Activated naive CD8-positive, alpha-beta T cell treated with anti-CD3 and anti-CD28 coated beads, Interleukin-2, amount 50 U/mL, for 16 hours (primary cell): ENCODE results near the gene RXRB.

ENCODE experiments used
- DNase-seq: peaks from one replicate; pipeline ENCODE4 v3.0.0-alpha.2; 2020; ENCODE audit warnings: low read depth, low spot score

RXRB gene

DNA sequence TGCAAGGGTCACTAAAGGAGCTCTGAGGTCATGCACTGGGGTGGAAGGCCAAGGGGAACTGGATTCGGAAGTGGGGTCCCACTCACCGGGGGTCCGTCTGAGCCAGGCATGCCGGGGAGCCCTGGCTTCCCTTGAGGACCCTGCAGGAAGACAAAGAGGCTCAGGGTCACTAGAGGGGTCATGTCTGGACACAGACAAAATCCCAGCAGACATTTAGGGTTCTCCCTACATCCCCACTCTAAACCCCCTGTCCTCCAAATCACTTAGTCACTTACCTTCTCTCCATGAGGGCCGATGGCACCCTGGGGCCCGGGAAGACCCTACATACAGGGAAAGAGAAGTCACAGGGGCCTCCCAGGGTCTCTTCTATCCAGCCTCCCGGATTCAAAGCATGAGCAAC, 23.6 kb downstream of the RXRB start:
- DNase-seq: no peak

DNA sequence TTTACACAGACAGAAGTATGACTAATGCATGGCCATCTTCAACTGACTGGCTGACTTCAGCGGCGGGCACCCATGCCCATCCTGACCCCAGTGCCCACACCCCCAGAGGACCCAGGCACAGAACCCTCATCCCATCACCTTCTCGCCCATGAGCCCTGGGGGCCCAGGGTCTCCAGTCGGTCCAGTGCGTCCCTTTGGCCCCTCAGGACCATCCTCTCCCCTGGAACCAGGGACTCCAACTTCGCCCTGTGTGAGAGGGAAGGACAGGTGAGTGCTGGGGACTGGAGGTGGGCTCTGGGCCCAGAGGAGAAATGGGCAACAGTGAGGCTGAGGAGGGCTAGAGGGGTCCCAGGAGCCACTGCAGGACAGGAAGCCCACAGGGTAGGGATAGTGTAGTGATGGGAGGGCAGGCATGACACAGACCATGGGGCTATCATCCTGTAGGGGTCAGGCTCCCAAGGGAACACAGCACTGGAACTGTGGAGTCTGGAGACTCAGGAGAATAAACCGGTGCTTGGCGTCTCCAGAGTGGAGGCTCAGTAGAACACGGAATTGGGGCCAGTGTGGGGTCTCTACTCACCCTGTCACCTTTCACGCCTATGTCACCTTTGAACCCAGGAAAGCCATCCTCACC, 24.9 kb downstream of the RXRB start:
- no peak for DNase-seq

DNA sequence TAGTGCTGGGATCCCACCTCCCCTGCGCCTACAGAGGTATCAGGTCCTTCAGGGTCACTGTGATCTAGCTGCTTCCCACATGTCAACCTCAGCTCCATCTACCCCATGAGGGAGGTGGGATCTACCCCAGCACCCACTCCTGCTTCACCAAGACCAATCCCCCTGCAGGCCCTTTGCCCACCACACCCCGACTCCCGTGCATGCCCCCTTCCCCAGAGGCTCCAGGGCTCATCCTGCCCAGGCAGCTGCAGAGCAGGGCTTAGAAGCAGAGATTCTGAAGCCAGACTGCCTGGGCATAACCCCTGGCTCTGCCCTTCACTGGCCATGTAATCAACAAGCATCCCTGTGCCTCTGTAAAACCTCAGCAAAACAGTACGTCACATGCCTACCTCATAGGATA, 25.7 kb downstream of the RXRB start:
- no peak for DNase-seq

DNA sequence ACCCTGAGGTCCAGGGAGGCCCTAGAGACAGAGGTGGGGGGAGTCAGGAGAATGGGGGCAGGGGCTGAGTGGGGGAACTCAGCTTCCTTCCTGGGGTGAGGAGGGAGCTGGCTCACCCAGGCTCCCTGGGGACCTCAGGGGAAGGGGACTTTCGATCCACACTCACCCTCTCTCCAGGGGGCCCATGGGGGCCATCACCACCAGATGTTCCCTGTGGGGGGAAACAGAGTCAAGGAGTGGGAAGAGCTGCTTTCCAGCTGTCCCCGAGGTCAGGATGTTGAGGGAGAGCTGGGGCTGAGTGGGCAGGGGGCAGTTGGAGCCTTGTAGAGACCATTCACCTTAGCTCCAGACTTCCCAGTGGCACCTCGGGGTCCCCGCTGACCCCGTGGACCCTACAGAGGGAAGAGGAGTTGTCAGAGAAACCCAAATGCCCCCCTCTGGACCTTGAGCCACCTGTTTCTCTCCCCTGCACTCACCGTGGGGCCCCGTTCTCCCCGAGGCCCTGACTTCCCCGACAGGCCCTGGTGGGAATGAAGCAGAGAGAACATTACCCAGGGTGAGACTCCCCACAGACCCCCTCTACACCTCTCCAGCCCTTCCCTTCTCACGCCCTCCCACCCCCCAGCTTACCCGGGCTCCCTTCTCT, 26.8 kb downstream of the RXRB start:
- DNase-seq: no peak

DNA sequence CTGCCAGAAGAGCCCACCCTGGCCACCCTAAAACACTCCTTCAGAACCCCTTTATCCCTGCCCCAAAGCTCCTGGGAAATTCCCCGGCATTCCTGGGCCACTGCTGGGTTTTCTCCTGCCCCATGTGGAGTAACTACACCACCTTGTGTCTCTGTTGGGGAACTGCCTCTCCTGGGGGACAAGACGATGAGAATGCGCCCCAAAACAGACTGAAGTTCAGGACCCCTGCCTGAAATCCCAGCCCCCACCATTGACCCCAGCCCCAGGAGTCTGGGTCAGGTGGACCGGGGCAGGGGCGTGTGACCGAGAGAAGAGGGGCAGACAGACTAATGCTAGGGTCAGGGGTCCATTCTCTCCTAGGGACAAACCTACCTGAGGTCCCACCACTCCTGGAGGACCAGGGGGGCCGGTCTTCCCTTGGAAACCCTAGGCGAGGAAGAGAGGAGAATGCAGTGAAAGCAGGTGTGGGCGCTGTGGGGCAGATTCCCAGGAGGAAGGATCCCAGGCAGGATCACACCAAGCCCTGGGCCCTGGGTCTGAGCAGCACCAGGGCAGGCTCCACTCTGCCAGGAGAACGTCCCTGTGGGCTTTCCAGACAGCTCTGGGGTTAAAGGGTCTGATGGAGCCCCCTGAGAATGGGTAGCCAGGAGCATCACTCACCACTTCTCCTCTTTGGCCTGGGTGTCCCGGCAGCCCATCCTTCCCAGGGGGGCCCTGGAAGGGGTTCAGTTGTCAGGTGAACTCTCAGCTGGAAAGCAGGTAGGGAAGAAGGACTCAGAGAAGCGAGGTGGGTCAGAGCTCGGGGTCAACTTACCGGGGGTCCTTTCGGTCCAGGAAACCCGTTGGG, 27.6 kb downstream of the RXRB start:
- DNase-seq: no peak

DNA sequence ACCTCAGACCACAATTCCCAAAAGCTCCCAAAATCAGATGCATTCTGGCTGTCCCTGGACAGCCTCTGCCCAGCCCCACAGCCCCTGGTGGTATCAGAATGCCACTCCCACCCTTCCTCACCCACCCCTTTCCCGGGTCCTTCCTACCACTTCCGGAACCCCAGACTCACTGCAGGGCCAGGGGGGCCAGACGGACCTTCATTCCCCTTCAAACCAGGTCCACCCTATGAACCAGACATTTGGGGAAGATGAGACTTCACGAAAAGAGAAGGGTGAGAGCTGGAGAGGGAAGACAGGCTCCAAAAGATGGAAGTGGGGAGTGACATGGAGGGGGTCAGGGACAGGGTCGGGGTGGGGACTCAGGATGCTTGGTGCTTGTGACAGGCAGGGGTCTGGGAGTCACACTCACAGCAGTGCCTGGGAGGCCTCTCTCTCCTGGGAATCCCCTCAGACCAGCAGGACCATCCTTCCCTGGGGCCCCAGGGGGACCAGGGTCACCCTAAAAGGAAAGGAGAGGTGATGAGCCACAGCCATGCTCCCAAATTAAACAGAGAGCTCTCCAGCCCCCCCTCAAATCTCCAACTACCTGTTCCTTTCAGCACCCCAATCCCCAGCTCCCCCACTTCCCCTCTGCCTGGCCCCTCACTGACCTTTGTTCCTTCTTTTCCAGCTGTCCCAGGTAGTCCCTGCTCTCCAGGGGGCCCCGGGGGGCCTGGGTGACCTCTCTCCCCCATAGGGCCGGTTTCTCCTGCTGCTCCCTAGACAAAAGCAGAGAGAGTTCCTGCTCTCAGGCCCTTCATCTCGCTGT, 28.4 kb downstream of the RXRB start:
- DNase-seq: no peak

DNA sequence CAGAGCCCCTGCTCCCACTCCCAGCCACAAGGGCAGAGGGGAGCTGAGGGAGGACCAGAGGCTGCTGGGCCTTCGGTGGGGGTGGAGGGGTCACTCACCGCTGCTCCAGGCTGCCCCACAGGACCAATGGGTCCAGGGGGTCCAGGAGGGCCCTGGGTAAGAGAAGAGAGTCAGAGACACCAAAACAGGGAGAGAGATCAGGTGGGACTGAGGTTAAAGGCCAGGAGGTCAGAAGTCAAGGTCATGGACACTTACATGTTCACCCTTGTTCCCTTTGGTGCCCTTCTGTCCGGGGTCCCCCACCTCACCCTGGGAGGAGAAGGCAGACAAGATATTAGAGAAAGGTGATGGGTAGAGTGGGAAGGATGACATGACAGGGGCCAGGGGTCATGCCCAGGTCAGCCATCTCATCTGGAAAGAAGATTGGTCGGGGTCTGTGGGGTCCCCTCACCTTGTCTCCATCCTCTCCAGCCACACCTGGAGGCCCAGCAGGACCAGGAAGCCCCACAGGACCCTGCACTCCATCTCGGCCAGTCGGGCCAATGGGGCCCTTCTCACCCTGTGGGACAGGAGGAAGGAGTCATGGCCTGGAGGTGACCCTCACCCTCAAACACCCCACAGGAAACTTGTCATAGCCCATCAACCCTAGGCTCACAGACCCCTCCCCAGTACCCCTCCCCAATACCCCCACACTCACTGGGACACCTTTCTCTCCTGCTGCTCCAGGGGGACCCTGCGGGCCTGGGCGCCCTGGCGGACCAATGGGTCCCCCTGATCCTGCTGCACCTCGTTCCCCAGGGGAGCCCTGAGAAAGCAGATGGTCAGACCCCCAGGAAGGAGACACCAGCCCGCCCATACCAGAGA, 29.2 kb downstream of the RXRB start:
- no peak for DNase-seq

DNA sequence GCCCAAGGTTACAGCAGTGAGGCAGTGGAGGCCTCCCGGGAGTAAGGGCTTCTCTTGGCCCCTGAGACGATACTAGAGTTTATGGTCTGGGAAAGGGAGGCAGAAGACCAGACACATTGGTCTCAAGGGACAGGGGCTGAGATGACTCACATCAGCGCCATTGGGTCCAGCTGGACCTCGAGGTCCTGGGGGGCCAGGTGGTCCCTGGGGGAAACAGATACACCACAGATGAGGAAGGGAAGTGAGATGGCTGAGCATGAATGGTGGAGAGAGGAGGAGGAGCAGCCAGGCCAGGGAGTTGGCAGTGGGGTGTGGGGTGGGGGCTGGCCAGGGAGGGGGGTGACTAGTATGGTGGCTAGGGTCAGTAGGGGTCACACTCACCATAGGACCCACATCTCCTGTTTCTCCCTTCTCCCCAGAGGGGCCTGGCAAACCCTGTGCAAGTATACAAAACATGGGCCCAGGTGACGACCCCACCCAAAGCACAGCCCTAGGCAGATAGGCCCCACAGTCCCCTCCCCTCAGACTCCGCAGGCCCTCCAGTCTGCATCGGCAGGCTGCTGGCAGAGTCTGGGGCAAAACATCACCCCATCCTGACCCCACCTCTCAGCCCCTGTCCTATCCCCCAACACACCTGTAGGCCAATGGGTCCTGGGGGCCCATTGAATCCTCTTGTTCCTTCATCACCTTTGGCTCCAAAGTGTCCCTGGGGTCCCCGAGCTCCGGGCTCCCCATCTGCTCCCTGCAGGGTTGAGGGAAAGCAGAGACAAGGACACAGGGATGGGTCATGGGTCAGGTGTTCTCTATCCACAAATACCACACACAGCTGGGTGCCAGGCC, 30.1 kb downstream of the RXRB start:
- no peak for DNase-seq

DNA sequence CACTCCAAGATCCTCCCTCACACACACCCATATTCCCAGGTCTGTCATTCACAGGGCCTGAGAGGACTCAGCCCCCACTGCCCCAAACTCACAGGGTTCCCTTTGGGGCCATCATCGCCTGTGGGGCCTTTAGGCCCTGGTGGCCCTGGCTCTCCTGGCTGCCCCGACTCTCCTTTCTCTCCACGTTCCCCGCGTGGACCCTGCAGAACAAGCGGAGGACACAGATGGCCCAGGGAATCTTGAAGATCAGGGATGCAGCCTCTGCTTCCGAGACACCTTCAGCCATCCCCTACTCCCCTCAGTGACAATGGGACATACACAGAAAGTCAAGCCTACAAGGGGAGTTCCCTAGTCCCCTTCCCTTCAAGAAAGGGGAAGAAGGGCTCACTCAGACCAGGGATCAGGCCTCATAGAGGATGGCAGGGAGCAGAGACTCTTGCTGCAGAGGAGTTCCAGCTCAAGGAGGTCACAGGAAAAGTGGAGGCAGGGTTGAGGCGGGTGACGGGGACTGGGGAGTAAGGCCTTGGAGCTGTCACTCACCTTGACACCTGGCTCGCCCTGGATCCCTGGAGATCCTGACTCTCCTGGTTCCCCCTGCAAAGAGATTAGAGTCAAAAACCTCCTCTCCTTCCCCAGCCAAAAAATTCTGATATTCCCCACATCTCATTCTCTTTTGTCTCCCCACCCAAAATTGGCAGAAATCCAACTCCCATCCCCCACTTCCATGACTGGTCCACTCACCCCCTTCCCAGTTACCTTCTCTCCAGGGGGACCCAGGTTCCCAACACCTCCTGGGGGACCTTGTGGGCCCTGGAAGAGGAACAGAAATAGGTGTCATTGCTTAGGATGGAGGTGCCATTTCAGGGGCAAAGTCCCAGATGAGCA, 30.9 kb downstream of the RXRB start:
- no peak for DNase-seq

DNA sequence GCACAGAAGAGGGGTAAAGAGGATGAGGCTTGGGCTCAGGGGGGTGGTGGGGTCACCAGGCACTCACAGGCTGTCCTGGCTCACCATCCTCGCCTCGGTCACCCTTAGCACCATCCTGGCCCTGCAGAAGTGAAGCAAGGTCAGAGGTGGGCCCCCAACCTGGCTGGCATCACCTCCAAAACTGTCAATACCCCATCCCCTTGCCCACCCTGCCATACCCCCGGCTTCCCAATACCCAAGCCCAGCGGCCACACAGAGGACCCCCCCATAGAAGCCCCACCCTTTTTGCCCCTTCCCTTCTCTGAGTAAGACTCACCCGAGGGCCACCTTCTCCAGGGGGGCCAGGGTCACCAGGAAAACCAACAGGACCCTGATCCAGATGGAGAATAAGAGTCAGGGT, 31.8 kb downstream of the RXRB start:
- no peak for DNase-seq

DNA sequence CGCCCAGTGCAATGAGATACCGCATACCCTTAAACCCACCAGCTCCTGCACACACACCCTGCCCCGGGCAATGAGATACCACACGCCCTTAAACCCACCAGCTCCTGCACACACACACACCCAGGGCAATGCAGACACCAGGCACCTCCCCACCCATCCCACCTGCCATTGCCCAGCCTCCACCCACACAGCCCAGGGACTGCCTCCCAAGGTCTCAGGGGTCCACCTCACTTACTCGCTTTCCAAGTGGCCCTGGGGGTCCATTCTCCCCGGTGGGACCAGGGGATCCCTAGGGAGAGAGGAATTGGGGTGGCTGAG, 32.2 kb downstream of the RXRB start:
- no peak for DNase-seq

DNA sequence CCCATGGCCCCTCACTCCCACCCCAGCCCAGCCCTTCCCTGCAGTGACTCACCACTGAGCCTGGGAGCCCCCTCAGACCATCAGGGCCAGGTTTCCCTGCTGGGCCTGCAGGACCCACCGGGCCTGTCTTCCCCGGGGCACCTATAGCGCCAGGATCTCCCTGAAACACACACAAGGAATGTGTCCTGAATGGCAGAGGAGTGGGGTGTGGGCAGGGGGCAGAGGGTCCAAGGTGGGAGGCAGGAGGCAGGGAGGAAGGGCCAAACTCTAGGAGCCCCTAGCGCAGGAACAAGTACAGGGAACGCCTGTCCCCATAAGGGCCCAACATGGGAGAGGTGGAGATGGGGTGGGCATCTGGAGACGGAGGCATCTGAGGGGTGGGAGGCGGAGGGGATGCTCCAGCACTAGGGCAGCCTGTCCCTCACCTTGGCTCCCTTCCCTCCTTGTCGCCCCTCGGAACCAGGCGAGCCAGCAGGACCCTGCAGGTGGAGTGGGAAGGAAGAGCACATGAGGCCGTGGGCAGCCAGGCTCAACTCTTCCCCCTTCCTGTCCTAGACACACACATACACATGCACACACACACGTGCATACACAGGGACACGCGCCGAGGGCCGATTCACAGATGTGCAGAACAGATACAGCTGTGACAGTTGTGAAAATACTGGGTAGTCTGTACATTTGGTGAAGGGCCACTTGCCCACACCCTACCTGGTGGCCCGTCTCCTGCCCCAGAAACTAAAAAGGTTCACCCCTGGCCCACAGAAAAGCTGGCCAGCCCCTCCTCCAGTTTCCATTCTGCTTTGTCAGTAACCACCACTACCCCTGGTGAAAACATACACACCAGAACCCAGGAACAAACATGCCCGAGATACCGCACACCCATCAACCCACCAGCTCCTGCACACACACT, 32.8 kb downstream of the RXRB start:
- no peak for DNase-seq

DNA sequence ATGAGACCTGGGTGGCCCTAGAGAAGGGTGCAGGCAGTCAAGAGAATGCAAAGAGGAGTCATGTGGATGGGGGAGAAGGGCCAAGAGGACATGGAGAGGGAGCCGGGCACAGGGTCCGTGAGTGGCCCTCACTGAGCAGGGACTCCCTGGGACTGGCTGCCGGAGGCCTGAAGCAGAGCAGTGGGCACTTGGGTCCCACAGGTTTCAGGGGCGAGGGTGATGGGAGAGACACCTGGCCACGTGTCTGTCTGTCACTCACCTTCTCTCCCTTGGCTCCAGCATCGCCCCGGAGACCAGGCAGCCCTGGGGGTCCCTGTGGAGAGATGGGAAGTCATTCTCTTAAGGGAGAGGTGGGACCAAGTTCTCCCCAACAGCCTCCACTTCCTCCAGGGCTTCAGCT, 33.7 kb downstream of the RXRB start:
- no peak for DNase-seq

DNA sequence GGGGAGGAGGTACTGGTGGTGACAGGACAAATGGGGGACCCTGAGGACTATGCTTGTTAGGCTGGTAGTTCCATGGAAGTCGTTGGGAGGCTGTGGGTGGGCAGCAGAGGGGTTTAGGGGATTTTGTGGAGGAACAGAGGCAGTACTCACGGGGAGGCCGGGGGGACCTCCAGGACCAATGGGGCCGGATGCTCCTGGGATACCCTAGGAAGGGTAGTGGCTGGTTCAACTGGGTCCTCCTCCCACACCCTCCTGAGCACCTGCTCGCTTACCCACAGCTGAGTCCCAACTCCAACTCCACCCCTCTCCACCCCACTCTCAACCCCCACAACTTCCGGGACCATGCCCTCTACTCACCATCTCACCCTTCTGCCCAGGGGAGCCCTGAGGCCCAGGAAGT, 34.1 kb downstream of the RXRB start:
- no peak for DNase-seq

DNA sequence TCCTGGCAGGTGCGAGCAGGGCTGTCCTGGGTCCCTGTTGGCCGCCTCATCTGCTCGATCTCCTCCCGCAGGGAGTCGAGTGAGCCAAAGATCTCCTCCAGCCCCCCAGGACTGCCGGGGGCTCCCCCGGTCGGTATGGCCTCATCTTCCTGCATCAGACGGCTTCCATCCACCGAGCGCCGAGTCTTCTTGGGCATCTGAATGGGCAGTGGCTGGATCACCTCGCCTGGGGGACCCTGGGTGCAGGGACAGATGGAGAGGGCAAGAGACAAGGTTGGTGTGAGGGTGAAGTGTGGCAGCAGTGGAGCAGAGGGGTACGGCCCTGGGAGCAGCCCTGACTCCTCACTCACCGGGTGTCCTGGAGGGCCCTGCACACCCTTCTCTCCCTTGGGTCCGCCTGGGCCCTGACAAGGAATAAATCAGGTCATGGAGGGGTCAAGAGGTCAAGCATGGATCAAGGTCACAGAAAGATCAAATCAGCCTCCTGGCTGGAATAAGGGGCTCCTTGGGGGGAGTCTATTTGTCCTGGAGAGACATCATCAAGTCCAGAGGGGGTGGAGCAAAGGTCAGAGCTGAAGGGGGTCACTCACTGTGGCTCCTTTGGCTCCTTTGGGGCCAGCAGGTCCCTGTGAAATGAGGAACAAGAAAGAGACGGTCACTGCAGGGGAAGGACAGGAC, 34.7 kb downstream of the RXRB start:
- no peak for DNase-seq

DNA sequence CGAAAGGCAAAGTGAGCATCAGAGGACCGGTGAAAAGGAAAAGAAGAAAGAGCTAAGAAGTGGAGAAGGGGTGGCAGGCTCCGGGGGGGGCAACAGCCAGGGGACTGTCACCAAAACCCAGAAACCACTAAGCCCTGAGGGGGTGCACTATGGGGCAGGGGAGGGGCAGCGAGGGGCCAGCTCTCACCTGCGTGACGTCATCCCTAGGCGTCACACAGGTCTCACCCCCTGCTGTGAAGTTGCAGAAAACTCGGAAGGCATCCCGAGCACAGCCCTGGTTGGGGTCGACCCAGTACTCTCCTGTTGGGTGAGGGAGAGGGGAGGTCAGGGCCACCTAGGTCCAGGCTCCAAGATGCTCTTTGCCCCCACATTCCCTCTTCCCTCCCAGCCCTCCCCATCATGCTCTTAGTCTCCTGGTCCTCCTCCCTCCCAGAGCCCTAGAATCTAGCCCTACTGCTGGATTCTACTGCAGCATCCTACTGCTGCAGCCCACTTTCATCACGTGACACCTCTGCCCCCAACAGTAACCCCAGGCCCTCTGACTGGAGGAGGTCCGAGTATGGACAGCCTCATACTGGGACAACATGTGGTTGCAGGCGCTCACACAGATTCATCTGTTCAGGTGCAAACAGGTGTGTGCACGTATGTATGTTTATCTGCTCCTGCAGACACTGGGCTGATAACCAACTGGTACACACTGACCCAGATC, 35.6 kb downstream of the RXRB start:
- no peak for DNase-seq

DNA sequence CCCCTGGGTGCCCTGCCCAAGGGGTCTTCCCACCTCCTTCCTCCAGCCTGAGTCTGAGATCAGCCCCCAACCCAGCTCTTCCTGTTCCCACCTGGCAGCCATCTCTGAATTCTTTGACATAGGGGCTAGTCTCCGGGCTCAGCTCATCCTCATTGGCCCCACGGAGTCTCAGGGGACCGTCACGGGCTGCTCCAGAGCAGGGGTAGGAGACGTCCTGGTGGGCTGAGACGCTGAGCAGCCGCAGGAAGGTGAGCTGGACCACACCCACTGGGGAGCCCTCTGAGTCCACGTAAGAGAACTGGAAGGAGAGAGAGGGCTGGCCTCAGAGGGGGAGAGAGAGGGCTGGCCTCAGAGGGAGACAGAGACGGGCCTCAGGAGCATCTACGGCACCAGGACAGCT, 36.3 kb downstream of the RXRB start:
- no peak for DNase-seq
